Peyer's patch (tissue), 4 donors: ENCODE data around the gene KRTAP3-2. TPM values are rescaled to one million over a fixed set of nuclear protein-coding genes. Genes with fewer than 3 reads are reported as not detected.

Experiments used
- DNase-seq, 3 donors: peaks; one replicate each; pipeline ENCODE4 v3.0.0-alpha.2; 2017 to 2019
- H3K27ac ChIP-seq, 4 donors: fragments of 200-600 bp; sonication (generic); one replicate each; pipeline ENCODE4 v1.5.1; 2016 to 2019
- H3K27me3 ChIP-seq, 2 donors: fragments of 200-600 bp; sonication (generic); one replicate each; pipeline ENCODE4 v1.5.1; 2019
- H3K36me3 ChIP-seq, 3 donors: fragments of 200-600 bp; sonication (generic); one replicate each; pipeline ENCODE4 v1.5.1; 2016 to 2019
- H3K4me1 ChIP-seq, 4 donors: fragments of 200-600 bp; sonication (generic); one replicate each; pipeline ENCODE4 v1.5.1; 2016 to 2019
- H3K4me3 ChIP-seq, 4 donors: fragments of 200-600 bp; sonication (generic); 1 replicate in 3 of 4; 2 replicates in 1 of 4; pipeline ENCODE4 v1.5.1; 2016 to 2019; ENCODE audit warnings: mild to moderate bottlenecking in 1 of 4
- H3K9me3 ChIP-seq, 4 donors: fragments of 200-600 bp; sonication (generic); one replicate each; pipeline ENCODE4 v1.5.1; 2016 to 2019; ENCODE audit warnings: mild to moderate bottlenecking in 1 of 4
- CTCF ChIP-seq, 6 experiments: fragments of 450-650 bp in 4 of 6; fragments of 200-600 bp in 2 of 6; sonication (generic) in 1 of 6; IDR thresholded peaks; one replicate each; pipeline ENCODE4 v1.5.1; 2017 to 2019; ENCODE audit warnings: antibody characterized with exemption in 6 of 6, mild to moderate bottlenecking in 3 of 6, moderate library complexity in 1 of 6
- POLR2A ChIP-seq, 2 donors: fragments of 450-650 bp; IDR thresholded peaks; one replicate each; pipeline ENCODE4 v1.5.1; 2017; ENCODE audit warnings: antibody characterized with exemption in 2 of 2, mild to moderate bottlenecking in 2 of 2, moderate library complexity in 2 of 2
- total RNA-seq, 4 donors: library from RNA; depleted of rRNA; stranded (reverse); fragments of >200 nt; gene quantifications; one replicate each; pipeline ENCODE4 v1.1.0, GENCODE V29; 2016

KRTAP3-2 gene
- total RNA-seq, 4 donors from 2014 or later: not detected

- Histone ChIP-seq H3K27me3 (no peaks in the 10 kb centered on the region), H3K4me1 (no peaks in the 10 kb centered on the region), H3K4me3 (no peak within 1 kb of the TSS), H3K27ac (no peak within 1 kb of the TSS), H3K36me3 (no peaks in the 10 kb centered on the region), H3K9me3 (no peaks in the 10 kb centered on the region)
- TF ChIP-seq CTCF (IDR thresholded peaks at IDR 0.05) (no peak), POLR2A (IDR thresholded peaks at IDR 0.05) (no peak)
- DNase-seq: no peak
These were observed 30.0 kb upstream of the KRTAP3-2 start, which contains the start of gene KRTAP1-4 for GRCh38 chr17:41029633-41030245. KRTAP1-4 (minus strand) TSS chr17:41030195; CDS start chr17:41030078, 117 bp downstream.

GRCh38 chr17:41026715-41027471, 27.2 kb upstream of the KRTAP3-2 start, which contains the start of gene KRTAP1-5:
KRTAP1-5 (minus strand) TSS chr17:41027208; CDS start chr17:41027155, 53 bp downstream.
- Histone ChIP-seq H3K9me3 (no peaks in the 10 kb centered on the region), H3K4me3 (no peak within 1 kb of the TSS), H3K27me3 (no peaks in the 10 kb centered on the region), H3K36me3 (no peaks in the 10 kb centered on the region), H3K27ac (no peak within 1 kb of the TSS), H3K4me1 (no peaks in the 10 kb centered on the region)
- DNase-seq: no peak
- no peak for TF ChIP-seq CTCF (IDR thresholded peaks at IDR 0.05)
- no peak for TF ChIP-seq POLR2A (IDR thresholded peaks at IDR 0.05)

DNA sequence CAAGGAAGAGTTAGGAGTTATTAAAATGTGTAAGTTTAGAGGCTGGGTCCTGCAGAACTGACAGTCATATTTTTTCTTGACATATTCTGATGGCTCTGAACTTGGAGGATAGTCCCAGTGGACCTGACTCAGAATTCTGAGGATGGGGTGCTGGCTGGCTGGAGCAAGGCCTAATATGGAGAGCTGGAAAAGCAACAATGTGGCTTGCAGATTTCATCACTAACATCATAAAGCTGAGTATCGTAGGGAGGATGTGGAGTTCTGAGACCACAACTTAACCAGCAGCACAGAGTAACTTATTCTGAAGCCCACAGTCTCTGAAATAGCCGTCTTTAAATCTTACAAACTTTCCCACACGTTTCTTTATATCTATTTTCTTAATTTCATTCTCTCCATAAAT, 25.0 kb upstream of the KRTAP3-2 start:
- H3K36me3 ChIP-seq: no peaks in the 10 kb centered on the region
- no peaks in the 10 kb centered on the region for H3K4me1 ChIP-seq
- no peaks in the 10 kb centered on the region for H3K27me3 ChIP-seq
- H3K4me3 ChIP-seq: no peak overlapping the region
- no peak overlapping the region for H3K27ac ChIP-seq
- H3K9me3 ChIP-seq: no peaks in the 10 kb centered on the region
- no peak for TF ChIP-seq POLR2A (IDR thresholded peaks at IDR 0.05)
- no peak for TF ChIP-seq CTCF (IDR thresholded peaks at IDR 0.05)
- no peak for DNase-seq

DNA sequence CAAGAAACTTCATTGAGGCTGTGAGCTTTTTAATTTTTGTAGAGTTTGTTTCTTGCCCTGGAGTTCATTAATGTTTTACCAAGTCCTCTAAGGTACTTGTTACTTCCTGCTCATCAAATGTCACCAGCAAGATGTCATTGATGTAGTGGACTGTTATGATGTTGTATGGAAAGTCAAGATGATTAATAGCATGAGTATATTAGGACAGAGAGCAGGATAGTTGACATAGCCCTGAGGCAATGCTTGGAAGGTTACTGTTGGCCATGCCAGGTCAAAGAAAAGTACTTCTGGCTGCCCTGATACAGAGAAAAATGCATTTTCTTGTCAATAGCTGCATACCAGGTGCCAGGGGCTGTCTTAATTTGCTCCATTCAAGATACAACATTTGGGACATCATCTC, 20.6 kb upstream of the KRTAP3-2 start:
- no peaks in the 10 kb centered on the region for H3K9me3 ChIP-seq
- no peak overlapping the region for H3K4me3 ChIP-seq
- no peak overlapping the region for H3K27ac ChIP-seq

DNA sequence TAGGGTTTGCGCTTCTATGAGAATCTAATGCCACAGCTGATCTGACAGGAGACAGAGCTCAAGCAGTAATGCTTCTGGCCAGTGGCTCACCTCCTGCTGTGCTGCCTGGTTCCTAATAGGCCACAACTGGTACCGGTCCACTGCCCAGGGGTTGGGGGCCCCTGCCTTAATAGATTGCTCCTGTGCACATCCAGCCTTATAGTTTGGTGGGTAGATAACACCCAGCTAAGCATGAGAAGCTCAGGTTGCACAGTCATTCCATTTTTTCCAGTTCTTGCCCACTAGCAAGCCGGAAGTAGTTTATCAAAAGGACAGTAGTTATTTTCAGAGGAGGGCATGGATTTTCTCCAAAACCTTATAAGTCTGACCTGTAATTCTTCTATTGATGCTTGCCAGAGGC, 19.7 kb upstream of the KRTAP3-2 start:
- no peaks in the 10 kb centered on the region for H3K9me3 ChIP-seq
- DNase-seq: no peak
- H3K4me3 ChIP-seq: no peak overlapping the region
- no peaks in the 10 kb centered on the region for H3K36me3 ChIP-seq
- H3K4me1 ChIP-seq: no peaks in the 10 kb centered on the region
- no peak overlapping the region for H3K27ac ChIP-seq
- no peak for TF ChIP-seq POLR2A (IDR thresholded peaks at IDR 0.05)
- no peak for TF ChIP-seq CTCF (IDR thresholded peaks at IDR 0.05)
- H3K27me3 ChIP-seq: no peaks in the 10 kb centered on the region

More for the DNA sequence above, 20.6 kb upstream of the KRTAP3-2 start:
- Histone ChIP-seq H3K36me3 (no peaks in the 10 kb centered on the region), H3K4me1 (no peaks in the 10 kb centered on the region), H3K27me3 (no peaks in the 10 kb centered on the region)
- no peak for DNase-seq
- TF ChIP-seq POLR2A (IDR thresholded peaks at IDR 0.05) (no peak), CTCF (IDR thresholded peaks at IDR 0.05) (no peak)
